ENCODE measurements around the gene DCAF5.
A peak's percentile ranks its signal among the peaks of the same experiment; 100 is the strongest.

Gene DCAF5

GRCh38 chr14:69093631-69094421 is 59.1 kb downstream of the DCAF5 start:
- in situ Hi-C loops (cut with MboI; ENCODE audit: low pct_unique_long_range_greater_than_20kb, low sequenced_read_pairs, unreplicated experiment): loop anchor here (25.0 kb wide), 1 partner anchor 182 kb away; no protein-coding TSS in a partner anchor
- DNase-seq (ENCODE audit: low spot score): no peak
- TF ChIP-seq, protein P1, sequence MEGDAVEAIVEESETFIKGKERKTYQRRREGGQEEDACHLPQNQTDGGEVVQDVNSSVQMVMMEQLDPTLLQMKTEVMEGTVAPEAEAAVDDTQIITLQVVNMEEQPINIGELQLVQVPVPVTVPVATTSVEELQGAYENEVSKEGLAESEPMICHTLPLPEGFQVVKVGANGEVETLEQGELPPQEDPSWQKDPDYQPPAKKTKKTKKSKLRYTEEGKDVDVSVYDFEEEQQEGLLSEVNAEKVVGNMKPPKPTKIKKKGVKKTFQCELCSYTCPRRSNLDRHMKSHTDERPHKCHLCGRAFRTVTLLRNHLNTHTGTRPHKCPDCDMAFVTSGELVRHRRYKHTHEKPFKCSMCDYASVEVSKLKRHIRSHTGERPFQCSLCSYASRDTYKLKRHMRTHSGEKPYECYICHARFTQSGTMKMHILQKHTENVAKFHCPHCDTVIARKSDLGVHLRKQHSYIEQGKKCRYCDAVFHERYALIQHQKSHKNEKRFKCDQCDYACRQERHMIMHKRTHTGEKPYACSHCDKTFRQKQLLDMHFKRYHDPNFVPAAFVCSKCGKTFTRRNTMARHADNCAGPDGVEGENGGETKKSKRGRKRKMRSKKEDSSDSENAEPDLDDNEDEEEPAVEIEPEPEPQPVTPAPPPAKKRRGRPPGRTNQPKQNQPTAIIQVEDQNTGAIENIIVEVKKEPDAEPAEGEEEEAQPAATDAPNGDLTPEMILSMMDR (IDR thresholded peaks at IDR 0.05; ENCODE audit: extremely low read depth, insufficient read depth, missing control alignments): no peak

GRCh38 chr14:69092840-69093422 is 60.0 kb downstream of the DCAF5 start:
- in situ Hi-C loops (cut with MboI; ENCODE audit: low pct_unique_long_range_greater_than_20kb, low sequenced_read_pairs, unreplicated experiment): loop anchor here (25.0 kb wide), 1 partner anchor 181 kb away; no protein-coding TSS in a partner anchor
- DNase-seq (ENCODE audit: low spot score): peak; percentile 16
- TF ChIP-seq, protein P1 (IDR thresholded peaks at IDR 0.05; ENCODE audit: extremely low read depth, insufficient read depth, missing control alignments): no peak

DNA sequence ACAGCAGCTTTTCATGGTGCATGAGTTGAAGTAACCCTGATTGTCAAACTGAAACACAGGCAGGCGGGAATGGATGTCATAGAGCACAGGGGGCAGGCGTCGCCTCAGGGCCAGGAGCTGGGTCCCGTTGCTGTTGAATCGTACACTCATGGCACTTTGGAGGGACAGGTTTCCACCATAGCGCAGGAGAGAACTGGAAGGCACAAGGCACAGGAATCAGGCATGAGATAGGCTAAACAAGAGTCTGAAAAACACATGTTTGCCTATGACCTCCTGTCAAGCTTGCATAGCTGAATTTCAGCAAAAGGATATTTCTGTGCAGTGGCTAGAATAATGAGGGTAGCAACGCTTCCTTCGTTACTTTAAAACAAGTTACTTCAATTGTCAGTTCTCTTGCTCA is 61.2 kb downstream of the DCAF5 start:
- TF ChIP-seq, protein P1 (IDR thresholded peaks at IDR 0.05; ENCODE audit: extremely low read depth, insufficient read depth, missing control alignments): no peak
- in situ Hi-C loops (cut with MboI; ENCODE audit: low pct_unique_long_range_greater_than_20kb, low sequenced_read_pairs, unreplicated experiment): loop anchor here (25.0 kb wide), 1 partner anchor 179 kb away; no protein-coding TSS in a partner anchor

GRCh38 chr14:69091006-69091405 is 61.9 kb downstream of the DCAF5 start:
- DNase-seq (ENCODE audit: low spot score): no peak
- in situ Hi-C loops (cut with MboI; ENCODE audit: low pct_unique_long_range_greater_than_20kb, low sequenced_read_pairs, unreplicated experiment): loop anchor here (25.0 kb wide), 1 partner anchor 179 kb away; no protein-coding TSS in a partner anchor
- TF ChIP-seq, protein P1 (IDR thresholded peaks at IDR 0.05; ENCODE audit: extremely low read depth, insufficient read depth, missing control alignments): no peak

More for the DNA sequence above, 61.2 kb downstream of the DCAF5 start:
- DNase-seq (ENCODE audit: low spot score): no peak

GRCh38 chr14:69090187-69090789 is 62.6 kb downstream of the DCAF5 start:
- TF ChIP-seq, protein P1 (IDR thresholded peaks at IDR 0.05; ENCODE audit: extremely low read depth, insufficient read depth, missing control alignments): peak; percentile 54
- no peak for DNase-seq (ENCODE audit: low spot score)
- in situ Hi-C loops (cut with MboI; ENCODE audit: low pct_unique_long_range_greater_than_20kb, low sequenced_read_pairs, unreplicated experiment): loop anchor here (25.0 kb wide), 1 partner anchor 178 kb away; no protein-coding TSS in a partner anchor

DNA sequence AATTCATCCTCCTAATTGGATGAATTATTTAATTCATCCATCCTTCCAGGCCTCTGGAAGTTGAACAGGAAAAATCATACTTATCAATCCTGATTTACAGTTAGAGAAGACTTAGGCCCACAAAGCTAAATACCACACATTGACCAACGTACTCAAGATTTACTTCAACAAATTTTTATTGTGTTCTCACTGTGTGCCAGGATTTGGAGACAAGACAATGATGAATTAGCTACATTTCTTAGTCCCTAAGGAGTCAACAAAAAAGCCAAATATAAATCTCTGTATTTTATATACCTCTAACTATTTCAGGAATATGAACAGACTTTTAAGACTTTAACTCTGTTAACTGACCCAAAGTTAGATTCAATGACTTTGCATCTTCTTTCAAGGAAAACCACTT is 63.9 kb downstream of the DCAF5 start:
- DNase-seq (ENCODE audit: low spot score): no peak
- in situ Hi-C loops (cut with MboI; ENCODE audit: low pct_unique_long_range_greater_than_20kb, low sequenced_read_pairs, unreplicated experiment): loop anchor here (25.0 kb wide), 1 partner anchor 177 kb away; no protein-coding TSS in a partner anchor
- TF ChIP-seq, protein P1 (IDR thresholded peaks at IDR 0.05; ENCODE audit: extremely low read depth, insufficient read depth, missing control alignments): no peak
